Smooth muscle cell (in vitro differentiated cells): ENCODE data around the gene PERM1. TPM values are rescaled to one million over a fixed set of nuclear protein-coding genes. Genes with fewer than 3 reads are reported as not detected.
"Not testable (repeated sequence)": the region's sequence is repeated elsewhere in the genome, so short reads cannot be mapped to it uniquely, and the experiment has no call there.

Source experiments
- DNase-seq: peaks from one replicate; lab custom pipeline; 2025; ENCODE audit not compliant: unreplicated experiment; lab: John Stamatoyannopoulos, UW
- H2AFZ ChIP-seq: fragments of 200-600 bp; sonication (generic); 2 replicates; pipeline ENCODE4 v1.6.0; 2016; ENCODE audit warnings: antibody characterized with exemption, low read depth, mild to moderate bottlenecking
- H3F3A ChIP-seq: fragments of 200-600 bp; sonication (generic); 2 replicates; pipeline ENCODE4 v1.6.0; 2017; ENCODE audit warnings: antibody characterized with exemption, low read depth
- H3K27ac ChIP-seq: fragments of 200-600 bp; sonication (generic); 2 replicates; pipeline ENCODE4 v1.5.1; 2016; ENCODE audit warnings: low read depth, mild to moderate bottlenecking
- H3K27me3 ChIP-seq: fragments of 200-600 bp; sonication (generic); 2 replicates; pipeline ENCODE4 v1.6.1; 2016; ENCODE audit warnings: low read depth, mild to moderate bottlenecking
- H3K36me3 ChIP-seq: fragments of 200-600 bp; sonication (generic); 2 replicates; pipeline ENCODE4 v1.5.1; 2016; ENCODE audit warnings: low read depth
- H3K4me1 ChIP-seq: fragments of 200-600 bp; sonication (generic); 2 replicates; pipeline ENCODE4 v1.5.1; 2016; ENCODE audit warnings: low read depth
- H3K4me2 ChIP-seq: fragments of 200-600 bp; sonication (generic); 2 replicates; pipeline ENCODE4 v1.6.0; 2016; ENCODE audit warnings: mild to moderate bottlenecking
- H3K4me3 ChIP-seq: fragments of 200-600 bp; sonication (generic); 2 replicates; pipeline ENCODE4 v1.5.1; 2016; ENCODE audit warnings: mild to moderate bottlenecking
- H3K79me2 ChIP-seq: fragments of 200-600 bp; sonication (generic); 2 replicates; pipeline ENCODE4 v1.6.0; 2016; ENCODE audit warnings: low read depth, mild to moderate bottlenecking
- H3K9ac ChIP-seq: fragments of 200-600 bp; sonication (generic); 2 replicates; pipeline ENCODE4 v1.6.0; 2016; ENCODE audit warnings: low read depth
- H3K9me3 ChIP-seq: fragments of 200-600 bp; sonication (generic); replicated peaks from 2 replicates; pipeline ENCODE4 v1.5.1; 2016; ENCODE audit warnings: low read depth
- H4K20me1 ChIP-seq: fragments of 200-600 bp; sonication (generic); 2 replicates; pipeline ENCODE4 v1.6.0; 2016; ENCODE audit warnings: low read depth
- CTCF ChIP-seq: fragments of 200-600 bp; sonication (generic); IDR thresholded peaks from 2 replicates; pipeline ENCODE4 v1.5.1; 2017; ENCODE audit warnings: borderline replicate concordance, mild to moderate bottlenecking, antibody characterized with exemption; ENCODE audit not compliant: insufficient read depth, poor library complexity, severe bottlenecking
- WGBS: methylation state at CpG from one replicate; pipeline ENCODE4 v1.1.7; 2016; ENCODE audit warnings: low lambda C conversion rate; 5-methylcytosine and 5-hydroxymethylcytosine counted together
- polyA plus RNA-seq: library from polyadenylated mRNA; unstranded; fragments of >200 nt; fragmentation: Nextera tagmentation; extraction: Ambion mirVana; gene quantifications from 2 replicates; pipeline ENCODE4 v1.2.1, GENCODE V29; 2016
- total RNA-seq: library from RNA; depleted of rRNA; stranded (reverse); fragments of >200 nt; gene quantifications from 2 replicates; pipeline ENCODE4 v1.2.3, GENCODE V29; 2014

The PERM1 gene
- total and polyA plus RNA-seq, 2 experiments from 2014 or later = 2.6 TPM; not detected in 1

- no peak for DNase-seq
These were observed 10.0 kb upstream of the PERM1 start for GRCh38 chr1:991895-992294.

GRCh38 chr1:991275-991674 lies 9.4 kb upstream of the PERM1 start:
- WGBS = 90% methylated on average over 6 of the region's 6 CpGs
- DNase-seq, H4K20me1 ChIP-seq, H2AFZ ChIP-seq, H3K4me2 ChIP-seq, H3K27me3 ChIP-seq, H3F3A ChIP-seq, H3K36me3 ChIP-seq, H3K4me1 ChIP-seq, H3K9ac ChIP-seq, H3K79me2 ChIP-seq, H3K9me3 ChIP-seq, H3K4me3 ChIP-seq, H3K27ac ChIP-seq: not testable (repeated sequence)

More at GRCh38 chr1:991895-992294, 10.0 kb upstream of the PERM1 start:
- H3K4me3 ChIP-seq = no peak overlapping the region
- no peak overlapping the region for H3K9ac ChIP-seq
- no peak overlapping the region for H3K27ac ChIP-seq
- H3K27me3 ChIP-seq = no peaks in the 10 kb centered on the region
- no peaks in the 10 kb centered on the region for H3K36me3 ChIP-seq
- peaks cover 2% of the 10 kb centered on the region for H4K20me1 ChIP-seq
- no peak overlapping the region for H2AFZ ChIP-seq
- H3K4me1 ChIP-seq = no peaks in the 10 kb centered on the region
- H3K4me2 ChIP-seq = no peak overlapping the region
- H3K79me2 ChIP-seq = no peaks in the 10 kb centered on the region
- WGBS = 96% methylated on average over 10 of the region's 10 CpGs
- H3F3A ChIP-seq = no peaks in the 10 kb centered on the region
- no peak for TF ChIP-seq CTCF
- no peaks in the 10 kb centered on the region for H3K9me3 ChIP-seq

GRCh38 chr1:988061-988460 lies 6.2 kb upstream of the PERM1 start:
- H3K79me2 ChIP-seq, H3F3A ChIP-seq, H3K9me3 ChIP-seq, H2AFZ ChIP-seq, H3K4me2 ChIP-seq, H3K4me3 ChIP-seq, H3K27ac ChIP-seq, H4K20me1 ChIP-seq, H3K27me3 ChIP-seq, H3K9ac ChIP-seq, DNase-seq, H3K4me1 ChIP-seq, H3K36me3 ChIP-seq: not testable (repeated sequence)
- WGBS = 82% methylated on average over 5 of the region's 5 CpGs

- H3F3A ChIP-seq = no peaks in the 10 kb centered on the region
- peaks cover 15% of the 10 kb centered on the region for H3K27me3 ChIP-seq
- H3K36me3 ChIP-seq = no peaks in the 10 kb centered on the region
- H2AFZ ChIP-seq = no peak overlapping the region
- no peaks in the 10 kb centered on the region for H3K9me3 ChIP-seq
- no peak overlapping the region for H3K27ac ChIP-seq
- no peaks in the 10 kb centered on the region for H3K79me2 ChIP-seq
- no peak overlapping the region for H3K4me2 ChIP-seq
- H4K20me1 ChIP-seq = no peaks in the 10 kb centered on the region
- H3K4me3 ChIP-seq = no peak overlapping the region
- H3K4me1 ChIP-seq = no peaks in the 10 kb centered on the region
- no peak for TF ChIP-seq CTCF
- WGBS = 83% methylated on average over 13 of the region's 13 CpGs
- no peak overlapping the region for H3K9ac ChIP-seq
- DNase-seq = no peak
These were observed 3.2 kb upstream of the PERM1 start for GRCh38 chr1:985126-985525.

GRCh38 chr1:984476-984814 lies 2.6 kb upstream of the PERM1 start:
- DNase-seq = no peak
- Histone ChIP-seq H3F3A (no peaks in the 10 kb centered on the region), H3K36me3 (no peaks in the 10 kb centered on the region), H4K20me1 (no peaks in the 10 kb centered on the region), H2AFZ (no peak overlapping the region), H3K79me2 (no peaks in the 10 kb centered on the region), H3K4me3 (peak overlapping the region; percentile 47), H3K9me3 (no peaks in the 10 kb centered on the region), H3K9ac (no peak overlapping the region), H3K4me1 (no peaks in the 10 kb centered on the region), H3K27me3 (peaks cover 15% of the 10 kb centered on the region), H3K4me2 (peak overlapping the region; percentile 90), H3K27ac (no peak overlapping the region)
- no peak for TF ChIP-seq CTCF
- WGBS = 64% methylated on average over 12 of the region's 12 CpGs
